Limb (tissue), 2 donors: Measurements from ENCODE around the gene CARD14.
A peak's percentile ranks its signal among the peaks of the same experiment; 100 is the strongest.
"Not testable (repeated sequence)": the region's sequence is repeated elsewhere in the genome, so short reads cannot be mapped to it uniquely, and the experiment has no call there.

Experiments
- DNase-seq, 2 donors: peaks; one replicate each; pipeline ENCODE4 v3.0.0-alpha.2; 2016; ENCODE audit errors: extremely low spot score in 2 of 2

CARD14 gene

GRCh38 chr17:80183581-80184422, 14.0 kb downstream of the CARD14 start:
- no peak for DNase-seq

GRCh38 chr17:80184423-80184714, 14.5 kb downstream of the CARD14 start:
- no peak for DNase-seq

DNA sequence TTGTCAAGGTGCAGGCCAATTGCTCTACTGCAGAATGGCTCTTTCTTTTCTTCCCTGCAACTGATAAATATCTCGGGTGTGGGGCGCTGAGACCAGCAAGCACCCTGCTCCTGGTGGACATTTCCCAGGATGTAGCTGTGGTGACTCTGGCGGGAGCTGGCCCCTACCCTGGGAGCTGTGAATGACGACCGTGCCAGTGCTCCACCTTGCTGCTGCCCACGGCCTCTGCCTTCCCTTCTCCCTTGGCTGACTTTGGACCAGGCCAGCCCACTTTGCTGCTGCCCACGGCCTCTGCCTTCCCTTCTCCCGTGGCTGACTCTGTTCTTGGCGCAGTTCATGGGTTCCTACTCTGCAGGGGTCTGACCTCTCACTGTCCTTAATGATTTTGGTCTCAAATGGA, 16.1 kb downstream of the CARD14 start:
- no peak for DNase-seq

DNA sequence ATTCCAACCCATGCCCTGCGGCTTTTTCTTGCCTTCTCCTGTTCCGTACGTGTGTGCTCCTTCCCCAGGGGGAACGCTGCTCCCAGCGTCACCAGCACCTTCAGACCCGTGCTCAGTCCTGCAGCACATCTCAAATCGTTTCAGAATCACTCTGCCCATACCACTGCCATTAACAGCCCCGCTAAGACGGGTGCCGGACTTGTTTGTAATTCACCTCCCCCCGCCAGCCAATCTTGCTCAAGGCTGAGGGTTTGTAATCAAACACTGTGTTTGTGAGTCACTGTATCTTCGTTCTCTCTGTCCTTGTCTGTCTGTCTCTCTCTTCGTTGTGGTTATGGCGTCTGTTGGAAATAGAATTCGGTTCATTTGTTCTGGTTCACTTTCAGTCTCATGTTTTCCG, 17.3 kb downstream of the CARD14 start:
- DNase-seq, result no peak

GRCh38 chr17:80187515-80187941, 17.7 kb downstream of the CARD14 start:
- no peak for DNase-seq

- no peak for DNase-seq
Observed at GRCh38 chr17:80189611-80190010, 19.8 kb downstream of the CARD14 start.

- DNase-seq, result no peak
Observed at GRCh38 chr17:80190716-80191115, 20.9 kb downstream of the CARD14 start.

DNA sequence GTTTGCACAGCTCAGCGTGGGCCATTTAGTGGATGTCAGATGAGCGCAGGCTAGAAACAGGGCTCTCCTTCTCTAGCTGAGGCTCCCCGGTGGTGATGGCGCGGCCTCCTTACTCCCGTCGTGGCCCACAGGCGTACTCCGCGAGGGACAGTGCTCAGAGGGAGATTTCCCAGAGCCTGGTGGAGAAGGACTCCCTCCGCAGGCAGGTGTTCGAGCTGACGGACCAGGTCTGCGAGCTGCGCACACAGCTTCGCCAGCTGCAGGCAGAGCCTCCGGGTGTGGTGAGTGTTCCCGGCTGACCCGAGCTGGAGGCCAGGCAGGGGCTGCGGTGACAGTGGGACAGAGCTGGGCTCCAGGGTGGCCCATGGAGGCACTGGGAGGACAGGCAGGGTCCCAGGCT, 21.4 kb downstream of the CARD14 start:
- no peak for DNase-seq

DNA sequence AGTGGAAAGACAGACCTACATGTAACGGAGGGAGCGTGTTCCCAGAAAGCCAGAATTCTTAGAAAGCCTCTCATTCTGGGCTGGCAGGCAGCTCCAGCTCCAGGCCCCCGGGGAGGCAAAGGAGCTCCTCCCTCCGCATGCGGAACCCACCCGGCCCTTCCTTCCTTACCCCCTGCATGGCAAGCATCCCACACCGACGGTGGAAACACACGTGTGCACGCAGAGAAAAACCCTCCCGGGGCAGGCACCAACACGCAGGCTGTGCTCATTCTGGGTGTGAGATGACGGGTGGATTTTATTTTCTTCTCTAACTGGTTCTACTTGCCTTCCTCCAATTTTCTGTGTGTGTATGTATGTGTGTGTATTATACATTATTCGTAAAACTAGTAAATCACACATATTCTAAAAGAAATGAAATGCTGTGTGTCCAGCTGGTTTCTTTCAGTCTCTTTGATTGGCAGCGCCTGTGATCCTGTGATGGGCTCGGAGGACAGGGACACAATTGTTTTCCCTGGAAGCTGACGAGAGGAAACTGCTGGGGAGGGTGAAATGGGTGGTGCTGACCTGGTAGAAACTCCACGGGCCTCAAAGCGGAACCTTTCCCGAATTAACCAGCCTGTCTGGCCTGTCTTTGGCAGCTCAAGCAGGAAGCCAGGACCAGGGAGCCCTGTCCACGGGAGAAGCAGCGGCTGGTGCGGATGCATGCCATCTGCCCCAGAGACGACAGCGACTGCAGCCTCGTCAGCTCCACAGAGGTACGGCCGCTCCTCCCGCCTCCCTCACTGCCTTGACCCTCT, 22.2 kb downstream of the CARD14 start:
- DNase-seq, result peak; percentile 16 to 52

DNA sequence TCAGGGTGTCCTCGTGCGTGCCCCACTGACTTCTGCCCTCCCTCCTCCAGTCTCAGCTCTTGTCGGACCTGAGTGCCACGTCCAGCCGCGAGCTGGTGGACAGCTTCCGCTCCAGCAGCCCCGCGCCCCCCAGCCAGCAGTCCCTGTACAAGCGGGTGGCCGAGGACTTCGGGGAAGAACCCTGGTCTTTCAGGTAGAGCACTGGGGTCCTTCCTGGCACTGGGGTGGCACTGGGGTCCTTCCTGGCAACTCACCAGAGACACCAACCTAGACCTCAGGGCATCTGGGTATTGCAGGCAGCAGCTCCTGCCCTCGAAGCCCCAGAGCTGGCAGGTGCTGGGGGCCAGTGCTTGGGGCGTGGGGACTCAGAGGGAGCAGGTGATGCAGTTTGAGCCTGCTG, 25.3 kb downstream of the CARD14 start:
- no peak for DNase-seq

GRCh38 chr17:80195671-80196529, 26.1 kb downstream of the CARD14 start:
- peak in 1 of 2 donors; percentile 46 for DNase-seq

GRCh38 chr17:80196652-80197051, 26.8 kb downstream of the CARD14 start:
- no peak for DNase-seq

- DNase-seq, result peak in 1 of 2 donors; percentile 44
Observed at GRCh38 chr17:80198144-80198661, 28.4 kb downstream of the CARD14 start.

- not testable (repeated sequence) for DNase-seq
Observed at GRCh38 chr17:80199295-80199694, 29.5 kb downstream of the CARD14 start.

DNA sequence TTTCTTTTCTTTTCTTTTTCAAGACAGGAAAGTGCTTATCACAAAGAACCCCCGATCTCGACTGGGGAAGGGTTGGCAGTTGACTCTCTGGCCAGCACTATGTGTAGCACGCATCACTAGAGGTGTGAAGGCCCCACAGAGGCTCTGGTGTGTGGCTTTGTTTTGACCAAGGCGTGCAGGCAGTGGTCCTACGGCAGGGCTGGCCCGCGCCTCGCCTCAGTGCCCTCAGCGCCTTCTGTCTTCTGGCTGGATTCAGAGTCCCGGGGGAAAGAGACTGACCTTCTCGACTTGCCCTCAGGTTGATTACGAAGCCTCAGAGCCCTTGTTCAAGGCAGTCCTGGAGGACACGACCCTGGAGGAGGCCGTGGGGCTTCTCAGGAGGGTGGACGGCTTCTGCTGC, 31.6 kb downstream of the CARD14 start:
- no peak for DNase-seq

- DNase-seq, result no peak
Observed at GRCh38 chr17:80202197-80202596, 32.4 kb downstream of the CARD14 start.

- DNase-seq, result no peak
Observed at GRCh38 chr17:80203471-80203963, 33.7 kb downstream of the CARD14 start.

- DNase-seq, result no peak
Observed at GRCh38 chr17:80204626-80205468, 35.0 kb downstream of the CARD14 start.

DNA sequence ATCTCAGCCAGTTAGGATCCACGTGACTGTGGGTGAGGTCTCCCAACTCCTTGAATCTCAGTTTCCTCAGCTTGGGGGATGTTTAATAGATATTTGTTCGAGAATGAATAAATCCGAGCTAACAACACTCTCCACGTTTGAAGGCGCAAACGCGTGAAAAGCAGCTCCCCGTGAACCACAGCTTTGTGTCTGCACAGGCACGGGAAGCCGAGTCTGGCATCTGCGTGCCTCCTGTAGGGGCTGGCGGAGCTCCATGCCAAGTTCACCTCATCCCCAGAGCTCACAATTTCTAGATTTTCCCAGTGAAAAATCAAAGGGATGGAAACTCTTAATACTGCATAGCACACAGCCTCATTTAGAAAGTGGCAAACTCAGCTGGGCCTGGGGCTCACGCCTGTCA, 36.0 kb downstream of the CARD14 start:
- DNase-seq, result no peak

GRCh38 chr17:80208050-80208449, 38.2 kb downstream of the CARD14 start:
- no peak for DNase-seq

DNA sequence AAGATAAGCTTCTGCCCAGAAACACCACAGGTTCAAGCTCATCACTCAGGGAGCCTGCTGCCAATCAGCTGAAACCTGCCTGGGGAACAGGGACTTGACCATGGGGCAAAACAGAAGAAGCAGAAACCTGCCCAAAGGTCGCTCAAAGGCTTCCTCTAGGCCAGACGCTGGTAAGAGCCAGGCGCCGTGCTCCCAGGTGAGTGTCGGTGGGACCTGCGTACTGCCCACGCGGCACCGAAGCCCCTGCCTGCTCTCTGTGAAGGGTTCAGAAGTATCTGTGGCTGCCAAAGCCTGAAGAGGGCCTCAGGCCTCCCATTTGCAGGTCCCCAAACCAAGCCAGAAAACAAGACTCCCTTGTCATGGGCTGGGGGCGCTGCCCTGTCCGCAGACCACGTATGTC, 39.9 kb downstream of the CARD14 start:
- no peak for DNase-seq
